NCI-H774 (cell line): Measurements from ENCODE around the gene TDG.

ENCODE experiments used
- DNase-seq: peaks from one replicate; lab custom pipeline; 2025; lab: John Stamatoyannopoulos, UW

The TDG gene

GRCh38 chr12:103965590-103966504 is at the start of gene TDG:
TDG (plus strand) TSS chr12:103965872; CDS start chr12:103966038, 166 bp downstream.
- DNase-seq: peak; percentile 99

- no peak for DNase-seq
These were observed 47.8 kb upstream of the TDG start for GRCh38 chr12:103917873-103918272.

GRCh38 chr12:103924761-103925641 is 40.7 kb upstream of the TDG start:
- peak; percentile 24 for DNase-seq

- no peak for DNase-seq
These were observed 37.0 kb upstream of the TDG start for GRCh38 chr12:103928682-103929045.

- peak; percentile 88 for DNase-seq
These were observed 36.5 kb upstream of the TDG start for GRCh38 chr12:103929046-103929783.

- peak; percentile 96 for DNase-seq
These were observed 36.0 kb upstream of the TDG start for GRCh38 chr12:103929784-103930033.

- DNase-seq: peak; percentile 100
These were observed 35.5 kb upstream of the TDG start, which contains the start of gene HSP90B1 for GRCh38 chr12:103930034-103930786. HSP90B1 (plus strand) TSS chr12:103930410; CDS start chr12:103930516, 106 bp downstream.

- no peak for DNase-seq
These were observed 34.6 kb upstream of the TDG start for GRCh38 chr12:103930787-103931735.

- no peak for DNase-seq
These were observed 32.4 kb upstream of the TDG start for GRCh38 chr12:103933237-103933636.

- DNase-seq: no peak
These were observed 29.0 kb upstream of the TDG start for GRCh38 chr12:103936679-103937078.

GRCh38 chr12:103944964-103945363 is 20.7 kb upstream of the TDG start:
- DNase-seq: no peak

GRCh38 chr12:103947871-103948555 is 17.7 kb upstream of the TDG start:
- DNase-seq: no peak

- DNase-seq: no peak
These were observed 16.8 kb upstream of the TDG start for GRCh38 chr12:103948746-103949406.

- DNase-seq: no peak
These were observed 13.2 kb upstream of the TDG start for GRCh38 chr12:103952497-103952896.

- no peak for DNase-seq
These were observed 9.7 kb upstream of the TDG start for GRCh38 chr12:103955811-103956508.

- DNase-seq: peak; percentile 51
These were observed 9.1 kb upstream of the TDG start for GRCh38 chr12:103956509-103957027.

- DNase-seq: no peak
These were observed 7.7 kb upstream of the TDG start for GRCh38 chr12:103957865-103958388.

GRCh38 chr12:103958621-103959020 is 7.1 kb upstream of the TDG start:
- DNase-seq: no peak
